ENCODE measurements around the gene MGRN1. TPM values are rescaled to one million over a fixed set of nuclear protein-coding genes. Genes with fewer than 3 reads are reported as not detected.

Gene MGRN1
- polyA plus RNA-seq, 3 donors: 3.7 to 48.2 (median 4.7) TPM

DNA sequence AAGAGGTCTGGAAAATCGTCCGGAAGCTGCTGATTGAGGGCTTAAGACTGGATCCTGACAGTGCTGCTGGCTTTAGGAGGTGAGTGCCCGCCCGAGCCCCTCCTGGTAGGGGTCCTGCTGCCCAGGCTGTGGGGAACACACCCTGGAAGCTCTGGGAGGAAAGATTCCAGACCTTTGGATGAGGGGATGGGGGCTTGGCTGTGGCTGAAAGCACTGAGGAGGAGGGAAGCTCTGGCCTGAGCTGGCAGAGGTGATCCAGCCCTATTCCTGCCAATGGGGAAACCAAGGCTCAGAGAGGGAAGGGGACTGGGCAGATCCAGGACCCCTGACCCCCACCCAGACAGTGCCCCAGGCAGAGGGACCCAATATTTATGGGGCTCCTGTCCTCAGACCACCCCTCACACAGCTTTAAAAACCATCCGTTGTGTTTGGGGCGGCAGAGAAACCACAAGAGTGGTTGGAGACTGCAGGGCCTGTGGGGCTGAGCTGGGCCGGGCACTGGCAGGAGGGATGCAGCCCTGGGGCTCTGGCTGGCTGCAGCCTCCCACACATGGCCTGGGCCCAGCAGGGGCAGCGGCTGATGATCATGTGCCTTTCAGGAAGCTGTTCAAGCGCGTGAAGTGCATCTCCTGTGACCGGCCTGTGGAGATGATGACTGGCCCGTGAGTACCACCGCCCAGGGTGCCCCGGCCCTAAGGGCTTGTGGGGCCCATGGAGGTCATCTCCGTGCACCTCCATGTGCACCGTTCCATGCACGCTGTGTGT is 32.7 kb upstream of the MGRN1 start:
- Histone ChIP-seq H3K4me2 (replicated peaks; ENCODE audit: extremely low read depth, low read length, poor library complexity, severe bottlenecking) (no peak overlapping the region), H3K4me1 (ENCODE audit: control insufficient read depth in 1 of 2, insufficient read depth in 2 of 2, low read length in 2 of 2) (no peaks in the 10 kb centered on the region), H2AFZ (ENCODE audit: insufficient read depth, low read depth, low read length, poor library complexity, severe bottlenecking) (no peak overlapping the region), H3K27ac (ENCODE audit: low read depth in 1 of 2, low read length in 2 of 2) (no peak overlapping the region), H3K36me3 (replicated peaks in 1 of 2; ENCODE audit: control insufficient read depth in 1 of 2, insufficient read depth in 2 of 2, low read length in 2 of 2) (no peaks in the 10 kb centered on the region), H4K20me1 (ENCODE audit: insufficient read depth, low read length) (no peaks in the 10 kb centered on the region), H3K9me3 (replicated peaks in 1 of 2; ENCODE audit: control insufficient read depth in 1 of 2, insufficient read depth in 1 of 2, low read length in 2 of 2) (peaks cover 0 to 11% of the 10 kb centered on the region in 2 donors), H3K27me3 (ENCODE audit: control insufficient read depth in 2 of 2, insufficient read depth in 2 of 2, low read length in 2 of 2) (peaks cover 0 to 2% of the 10 kb centered on the region in 2 donors), H3K9ac (ENCODE audit: insufficient read depth, low read length, poor library complexity, severe bottlenecking) (no peak overlapping the region), H3K79me2 (ENCODE audit: insufficient read depth, low read length) (no peaks in the 10 kb centered on the region), H3K4me3 (replicated peaks in 1 of 3; ENCODE audit: low read depth in 2 of 3, low read length in 3 of 3) (no peak overlapping the region)
- Mint-ChIP-seq H3K27ac (no peak overlapping the region), H3K27me3 (ENCODE audit: low read depth in 3 of 3) (peaks cover 3 to 13% (median 3%) of the 10 kb centered on the region in 3 donors), H3K4me1 (no peaks in the 10 kb centered on the region), H3K36me3 (no peaks in the 10 kb centered on the region), H3K4me3 (no peak overlapping the region), H3K9me3 (peaks cover 2 to 12% (median 7%) of the 10 kb centered on the region in 7 donors)
- TF ChIP-seq, protein P1, sequence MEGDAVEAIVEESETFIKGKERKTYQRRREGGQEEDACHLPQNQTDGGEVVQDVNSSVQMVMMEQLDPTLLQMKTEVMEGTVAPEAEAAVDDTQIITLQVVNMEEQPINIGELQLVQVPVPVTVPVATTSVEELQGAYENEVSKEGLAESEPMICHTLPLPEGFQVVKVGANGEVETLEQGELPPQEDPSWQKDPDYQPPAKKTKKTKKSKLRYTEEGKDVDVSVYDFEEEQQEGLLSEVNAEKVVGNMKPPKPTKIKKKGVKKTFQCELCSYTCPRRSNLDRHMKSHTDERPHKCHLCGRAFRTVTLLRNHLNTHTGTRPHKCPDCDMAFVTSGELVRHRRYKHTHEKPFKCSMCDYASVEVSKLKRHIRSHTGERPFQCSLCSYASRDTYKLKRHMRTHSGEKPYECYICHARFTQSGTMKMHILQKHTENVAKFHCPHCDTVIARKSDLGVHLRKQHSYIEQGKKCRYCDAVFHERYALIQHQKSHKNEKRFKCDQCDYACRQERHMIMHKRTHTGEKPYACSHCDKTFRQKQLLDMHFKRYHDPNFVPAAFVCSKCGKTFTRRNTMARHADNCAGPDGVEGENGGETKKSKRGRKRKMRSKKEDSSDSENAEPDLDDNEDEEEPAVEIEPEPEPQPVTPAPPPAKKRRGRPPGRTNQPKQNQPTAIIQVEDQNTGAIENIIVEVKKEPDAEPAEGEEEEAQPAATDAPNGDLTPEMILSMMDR (IDR thresholded peaks at IDR 0.05): no peak
- intact Hi-C loops (cut with micrococcal nuclease): no loop called here
- DNase-seq: no peak
- 88% methylated on average over 15 of the region's 17 CpGs for WGBS (ENCODE audit: insufficient coverage)

DNA sequence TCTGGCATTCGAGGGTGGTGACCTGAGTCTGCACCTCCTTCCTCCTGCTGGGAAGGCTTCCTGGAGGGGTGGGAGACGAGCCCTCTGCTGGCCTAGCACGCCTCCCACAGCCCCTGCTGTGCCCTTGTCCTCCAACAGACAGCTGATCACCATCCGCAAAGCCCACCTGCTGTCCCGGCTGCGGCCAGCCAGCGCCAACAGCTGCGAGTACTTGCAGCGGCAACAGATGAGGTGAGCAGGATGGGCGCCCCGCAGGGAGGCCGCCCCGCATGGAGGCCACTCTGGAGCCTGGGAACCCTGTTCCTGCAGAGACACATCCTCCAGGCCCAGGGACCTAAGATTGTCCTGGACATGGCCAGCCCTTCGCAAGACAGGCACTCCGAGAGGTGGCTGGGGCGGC is 31.5 kb upstream of the MGRN1 start:
- no peaks in the 10 kb centered on the region for H3K79me2 ChIP-seq (ENCODE audit: insufficient read depth, low read length)
- H3K4me2 ChIP-seq (replicated peaks; ENCODE audit: extremely low read depth, low read length, poor library complexity, severe bottlenecking): no peak overlapping the region
- peaks cover 2 to 10% (median 2%) of the 10 kb centered on the region in 3 donors for H3K27me3 Mint-ChIP-seq (ENCODE audit: low read depth in 3 of 3)
- H3K27me3 ChIP-seq (ENCODE audit: control insufficient read depth in 2 of 2, insufficient read depth in 2 of 2, low read length in 2 of 2): no peaks in the 10 kb centered on the region
- no peaks in the 10 kb centered on the region for H3K36me3 Mint-ChIP-seq
- no peak overlapping the region for H3K27ac ChIP-seq (ENCODE audit: low read depth in 1 of 2, low read length in 2 of 2)
- whole genome bisulfite sequencing (ENCODE audit: insufficient coverage): 88% methylated on average over 16 of the region's 16 CpGs
- TF ChIP-seq, protein P1 (IDR thresholded peaks at IDR 0.05): no peak
- peaks cover under 1 to 11% (median 5%) of the 10 kb centered on the region in 7 donors for H3K9me3 Mint-ChIP-seq
- DNase-seq: no peak
- H2AFZ ChIP-seq (ENCODE audit: insufficient read depth, low read depth, low read length, poor library complexity, severe bottlenecking): no peak overlapping the region
- H3K4me3 ChIP-seq (replicated peaks in 1 of 3; ENCODE audit: low read depth in 2 of 3, low read length in 3 of 3): no peak overlapping the region
- no peaks in the 10 kb centered on the region for H3K4me1 Mint-ChIP-seq
- H3K36me3 ChIP-seq (replicated peaks in 1 of 2; ENCODE audit: control insufficient read depth in 1 of 2, insufficient read depth in 2 of 2, low read length in 2 of 2): no peaks in the 10 kb centered on the region
- H4K20me1 ChIP-seq (ENCODE audit: insufficient read depth, low read length): no peaks in the 10 kb centered on the region
- no peak overlapping the region for H3K27ac Mint-ChIP-seq
- no peaks in the 10 kb centered on the region for H3K4me1 ChIP-seq (ENCODE audit: control insufficient read depth in 1 of 2, insufficient read depth in 2 of 2, low read length in 2 of 2)
- H3K9ac ChIP-seq (ENCODE audit: insufficient read depth, low read length, poor library complexity, severe bottlenecking): no peak overlapping the region
- peaks cover 0 to 7% of the 10 kb centered on the region in 2 donors for H3K9me3 ChIP-seq (replicated peaks in 1 of 2; ENCODE audit: control insufficient read depth in 1 of 2, insufficient read depth in 1 of 2, low read length in 2 of 2)
- intact Hi-C loops (cut with micrococcal nuclease): no loop called here
- H3K4me3 Mint-ChIP-seq: no peak overlapping the region

Measured in CD14-positive monocyte (primary cell).